ENCODE results near the gene CPD. TPM values are rescaled to one million over a fixed set of nuclear protein-coding genes. Genes with fewer than 3 reads are reported as not detected.
A peak's percentile ranks its signal among the peaks of the same experiment; 100 is the strongest.

CPD gene
- total RNA-seq, 1 donor from 2014 or later = 51.2 TPM

DNA sequence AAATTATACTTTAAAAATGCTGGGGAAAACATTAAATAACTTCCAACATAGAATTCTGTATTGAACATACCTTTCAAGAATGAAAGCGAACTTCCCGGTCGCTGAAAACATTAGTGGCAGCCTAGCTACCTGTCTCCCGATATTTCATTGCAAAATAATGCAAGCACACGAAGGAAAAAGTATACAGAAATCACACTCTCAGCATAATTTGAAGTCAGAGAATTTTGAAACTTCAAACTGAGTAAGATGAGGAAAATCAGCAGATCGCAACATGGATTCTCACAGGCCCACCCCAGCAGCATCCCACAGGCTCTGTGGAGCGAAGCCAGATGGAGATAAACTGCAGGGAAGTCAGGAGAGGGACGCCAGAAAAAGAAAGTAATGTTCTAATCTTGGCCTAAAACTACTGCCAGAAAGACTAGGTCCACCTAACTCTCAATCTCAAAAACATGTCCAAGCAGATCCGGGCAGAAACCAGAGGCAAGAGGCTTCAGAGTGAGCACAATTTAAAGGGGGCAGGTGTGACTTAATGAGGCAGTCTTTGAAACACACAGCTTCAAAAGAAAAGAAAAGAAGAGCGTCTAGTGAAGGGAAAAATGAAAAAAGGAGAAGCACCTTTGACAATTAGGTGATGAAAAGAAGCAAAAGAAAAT, 93.6 kb downstream of the CPD start:
- DNase-seq (ENCODE audit: low read depth) = no peak
- no peaks in the 10 kb centered on the region for H3K27me3 ChIP-seq (ENCODE audit: insufficient read depth, low read length)
- no peak overlapping the region for H3K27ac ChIP-seq (ENCODE audit: low read depth, low read length)
- H2AFZ ChIP-seq (ENCODE audit: low read depth, low read length) = no peak overlapping the region
- Mint-ChIP-seq H3K27me3 (ENCODE audit: low read depth, unreplicated experiment) (no peaks in the 10 kb centered on the region), H3K4me3 (ENCODE audit: unreplicated experiment) (no peak overlapping the region), H3K9me3 (ENCODE audit: unreplicated experiment) (no peaks in the 10 kb centered on the region), H3K36me3 (ENCODE audit: low read depth, unreplicated experiment) (no peaks in the 10 kb centered on the region), H3K27ac (ENCODE audit: unreplicated experiment) (no peak overlapping the region), H3K4me1 (ENCODE audit: low read depth, unreplicated experiment) (peaks cover 2% of the 10 kb centered on the region)
- H3K9me3 ChIP-seq (ENCODE audit: insufficient read depth, low read depth, low read length) = no peaks in the 10 kb centered on the region
- no peak overlapping the region for H3K9ac ChIP-seq (ENCODE audit: low read length)
- no peaks in the 10 kb centered on the region for H3K36me3 ChIP-seq (ENCODE audit: insufficient read depth, low read length)
- no peak for FAIRE-seq
- TF ChIP-seq, protein P1, sequence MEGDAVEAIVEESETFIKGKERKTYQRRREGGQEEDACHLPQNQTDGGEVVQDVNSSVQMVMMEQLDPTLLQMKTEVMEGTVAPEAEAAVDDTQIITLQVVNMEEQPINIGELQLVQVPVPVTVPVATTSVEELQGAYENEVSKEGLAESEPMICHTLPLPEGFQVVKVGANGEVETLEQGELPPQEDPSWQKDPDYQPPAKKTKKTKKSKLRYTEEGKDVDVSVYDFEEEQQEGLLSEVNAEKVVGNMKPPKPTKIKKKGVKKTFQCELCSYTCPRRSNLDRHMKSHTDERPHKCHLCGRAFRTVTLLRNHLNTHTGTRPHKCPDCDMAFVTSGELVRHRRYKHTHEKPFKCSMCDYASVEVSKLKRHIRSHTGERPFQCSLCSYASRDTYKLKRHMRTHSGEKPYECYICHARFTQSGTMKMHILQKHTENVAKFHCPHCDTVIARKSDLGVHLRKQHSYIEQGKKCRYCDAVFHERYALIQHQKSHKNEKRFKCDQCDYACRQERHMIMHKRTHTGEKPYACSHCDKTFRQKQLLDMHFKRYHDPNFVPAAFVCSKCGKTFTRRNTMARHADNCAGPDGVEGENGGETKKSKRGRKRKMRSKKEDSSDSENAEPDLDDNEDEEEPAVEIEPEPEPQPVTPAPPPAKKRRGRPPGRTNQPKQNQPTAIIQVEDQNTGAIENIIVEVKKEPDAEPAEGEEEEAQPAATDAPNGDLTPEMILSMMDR (IDR thresholded peaks at IDR 0.05; ENCODE audit: insufficient read depth, low read depth, low read length) = no peak
- no peak for TF ChIP-seq EZH2 (IDR thresholded peaks at IDR 0.05; ENCODE audit: insufficient read depth, low read length)
- H3K4me1 ChIP-seq (ENCODE audit: insufficient read depth, low read length) = peaks cover 4% of the 10 kb centered on the region
- peaks cover 2% of the 10 kb centered on the region for H3K79me2 ChIP-seq (ENCODE audit: insufficient read depth, low read length)
- H3K4me2 ChIP-seq (ENCODE audit: low read length) = peak overlapping the region; percentile 11
- H3K4me3 ChIP-seq (ENCODE audit: insufficient read depth, low read depth, low read length) = no peak overlapping the region
- H4K20me1 ChIP-seq (ENCODE audit: insufficient read depth, low read length) = no peaks in the 10 kb centered on the region

DNA sequence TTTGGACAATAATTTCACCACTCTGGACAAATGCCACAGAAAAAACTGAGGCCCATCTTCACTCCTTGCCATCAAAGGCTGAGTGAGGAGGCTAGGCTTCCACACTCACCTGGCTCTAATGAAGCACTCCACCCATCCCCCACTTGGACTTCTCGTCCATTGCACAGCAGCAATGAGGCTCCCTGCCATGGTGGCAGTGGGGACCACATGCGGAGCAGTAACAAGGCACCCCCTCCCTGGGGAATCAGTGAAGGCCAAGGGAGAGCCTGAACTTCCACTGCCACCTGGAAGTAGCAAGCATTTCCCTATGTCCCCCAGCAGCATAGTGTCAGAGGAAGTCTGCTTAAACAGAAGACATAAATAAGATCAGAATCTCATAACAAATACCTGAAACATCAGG, 96.5 kb downstream of the CPD start:
- Histone ChIP-seq H3K9me3 (ENCODE audit: insufficient read depth, low read depth, low read length) (no peaks in the 10 kb centered on the region), H2AFZ (ENCODE audit: low read depth, low read length) (no peak overlapping the region), H4K20me1 (ENCODE audit: insufficient read depth, low read length) (peaks cover 3% of the 10 kb centered on the region), H3K4me1 (ENCODE audit: insufficient read depth, low read length) (peaks cover 4% of the 10 kb centered on the region), H3K79me2 (ENCODE audit: insufficient read depth, low read length) (peaks cover 30% of the 10 kb centered on the region), H3K9ac (ENCODE audit: low read length) (no peak overlapping the region), H3K36me3 (ENCODE audit: insufficient read depth, low read length) (peaks cover 1% of the 10 kb centered on the region), H3K27me3 (ENCODE audit: insufficient read depth, low read length) (no peaks in the 10 kb centered on the region), H3K4me3 (ENCODE audit: insufficient read depth, low read depth, low read length) (no peak overlapping the region), H3K27ac (ENCODE audit: low read depth, low read length) (no peak overlapping the region), H3K4me2 (ENCODE audit: low read length) (no peak overlapping the region)
- Mint-ChIP-seq H3K4me1 (ENCODE audit: low read depth, unreplicated experiment) (peaks cover 7% of the 10 kb centered on the region), H3K27me3 (ENCODE audit: low read depth, unreplicated experiment) (no peaks in the 10 kb centered on the region), H3K4me3 (ENCODE audit: unreplicated experiment) (no peak overlapping the region), H3K9me3 (ENCODE audit: unreplicated experiment) (no peaks in the 10 kb centered on the region), H3K36me3 (ENCODE audit: low read depth, unreplicated experiment) (no peaks in the 10 kb centered on the region), H3K27ac (ENCODE audit: unreplicated experiment) (no peak overlapping the region)
- DNase-seq (ENCODE audit: low read depth) (no peak), FAIRE-seq (no peak)
- TF ChIP-seq, protein P1 (IDR thresholded peaks at IDR 0.05; ENCODE audit: insufficient read depth, low read depth, low read length) = no peak
- TF ChIP-seq EZH2 (IDR thresholded peaks at IDR 0.05; ENCODE audit: insufficient read depth, low read length) = no peak

- H3K9me3 ChIP-seq (ENCODE audit: insufficient read depth, low read depth, low read length) = no peaks in the 10 kb centered on the region
- Mint-ChIP-seq H3K36me3 (ENCODE audit: low read depth, unreplicated experiment) (peaks cover 2% of the 10 kb centered on the region), H3K4me3 (ENCODE audit: unreplicated experiment) (peak overlapping the region; percentile 99), H3K27ac (ENCODE audit: unreplicated experiment) (peak overlapping the region; percentile 100), H3K27me3 (ENCODE audit: low read depth, unreplicated experiment) (no peaks in the 10 kb centered on the region), H3K9me3 (ENCODE audit: unreplicated experiment) (no peaks in the 10 kb centered on the region), H3K4me1 (ENCODE audit: low read depth, unreplicated experiment) (peaks cover 7% of the 10 kb centered on the region)
- H3K9ac ChIP-seq (ENCODE audit: low read length) = peak overlapping the region; percentile 100
- peak; percentile 11 for DNase-seq (ENCODE audit: low read depth)
- H4K20me1 ChIP-seq (ENCODE audit: insufficient read depth, low read length) = peaks cover 7% of the 10 kb centered on the region
- peak overlapping the region; percentile 97 for H3K27ac ChIP-seq (ENCODE audit: low read depth, low read length)
- FAIRE-seq = no peak
- H3K4me2 ChIP-seq (ENCODE audit: low read length) = peak overlapping the region; percentile 91
- peaks cover 42% of the 10 kb centered on the region for H3K79me2 ChIP-seq (ENCODE audit: insufficient read depth, low read length)
- peak overlapping the region; percentile 95 for H3K4me3 ChIP-seq (ENCODE audit: insufficient read depth, low read depth, low read length)
- TF ChIP-seq EZH2 (IDR thresholded peaks at IDR 0.05; ENCODE audit: insufficient read depth, low read length) = no peak
- TF ChIP-seq, protein P1 (IDR thresholded peaks at IDR 0.05; ENCODE audit: insufficient read depth, low read depth, low read length) = no peak
- H3K27me3 ChIP-seq (ENCODE audit: insufficient read depth, low read length) = no peaks in the 10 kb centered on the region
- peaks cover 13% of the 10 kb centered on the region for H3K36me3 ChIP-seq (ENCODE audit: insufficient read depth, low read length)
- H3K4me1 ChIP-seq (ENCODE audit: insufficient read depth, low read length) = peaks cover 4% of the 10 kb centered on the region
- H2AFZ ChIP-seq (ENCODE audit: low read depth, low read length) = peak overlapping the region; percentile 91
Measured at GRCh38 chr17:30476726-30477082, 98.0 kb downstream of the CPD start.

All from astrocyte (in vitro differentiated cells and primary cell).